ENCODE data around the gene WFDC6.

WFDC6 gene

DNA sequence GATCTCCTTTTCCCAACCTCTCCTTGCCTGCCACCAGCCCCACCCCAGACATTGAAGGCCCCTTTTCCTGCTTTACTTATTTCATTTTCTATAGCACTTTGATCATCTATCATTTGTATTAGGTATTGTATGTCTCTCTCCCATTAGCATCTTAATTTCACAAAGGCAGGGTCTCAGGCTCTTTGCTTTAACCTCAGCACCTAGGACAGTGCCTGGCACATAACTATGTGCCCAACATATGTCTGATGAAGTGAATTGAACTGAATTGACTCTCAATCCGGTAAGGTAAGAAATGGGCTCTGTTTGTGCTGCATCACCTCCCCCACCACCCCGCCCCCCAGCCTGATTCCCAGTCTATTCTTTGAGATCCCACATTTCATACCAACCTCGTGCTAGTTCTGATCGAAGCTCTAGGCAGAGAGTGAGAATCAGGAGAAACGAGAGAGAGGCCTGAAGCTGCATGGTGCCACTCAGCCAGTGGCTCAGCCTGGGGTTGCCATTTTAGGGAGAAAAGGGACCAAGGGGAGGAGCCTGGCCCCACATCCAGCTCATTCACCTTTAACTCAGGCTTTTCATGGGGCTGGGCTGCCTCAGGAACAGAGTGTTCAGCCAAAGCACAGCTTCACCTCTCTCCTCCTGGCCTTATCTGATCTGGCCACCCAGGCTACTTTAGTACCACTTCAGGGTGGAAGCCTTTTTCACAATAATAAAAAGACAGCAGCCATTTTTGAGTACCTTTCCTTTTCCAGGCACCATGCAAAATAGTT lies 24.0 kb downstream of the WFDC6 start, which contains the start of gene SPINT3:
Gene SPINT3 (minus strand): TSS at position 476 of the 767 bp plus-strand sequence. CDS start 14 bp downstream, at position 462.
- Histone ChIP-seq H2BK120ac (ENCODE audit: low read depth, low read length) (no peak within 1 kb of the TSS), H3K4ac (ENCODE audit: low read depth, low read length) (no peak within 1 kb of the TSS), H2AK5ac (ENCODE audit: low read length) (no peak within 1 kb of the TSS), H3K79me1 (ENCODE audit: low read length) (no peaks in the 10 kb centered on the region), H3K36me3 (ENCODE audit: control insufficient read depth, insufficient read depth, low read length) (no peaks in the 10 kb centered on the region), H2BK5ac (ENCODE audit: low read length) (no peak within 1 kb of the TSS), H4K5ac (ENCODE audit: low read length) (no peak within 1 kb of the TSS), H3K18ac (ENCODE audit: low read length) (no peak within 1 kb of the TSS), H3K4me2 (ENCODE audit: low read length) (no peak within 1 kb of the TSS), H3K23ac (ENCODE audit: low read length) (no peak within 1 kb of the TSS), H3K27me3 (ENCODE audit: insufficient read depth, low read length, poor library complexity) (no peaks in the 10 kb centered on the region), H3K4me1 (ENCODE audit: control insufficient read depth, low read depth, low read length) (no peaks in the 10 kb centered on the region), H2BK15ac (replicated peaks; ENCODE audit: low read depth) (no peak within 1 kb of the TSS), H3K9ac (ENCODE audit: low read length) (no peak within 1 kb of the TSS), H3K56ac (ENCODE audit: low read length) (no peak within 1 kb of the TSS), H3K4me3 (ENCODE audit: low read length) (no peak within 1 kb of the TSS), H3K27ac (ENCODE audit: low read depth, low read length) (no peak within 1 kb of the TSS), H3K79me2 (ENCODE audit: control insufficient read depth, insufficient read depth, low read length) (no peaks in the 10 kb centered on the region), H4K8ac (ENCODE audit: low read depth, low read length) (no peak within 1 kb of the TSS)
- no peak for DNase-seq
- WGBS (ENCODE audit: extremely low coverage, insufficient coverage, low lambda C conversion rate) = no CpG with 5 or more reads among the region's 5 CpGs

GRCh38 chr20:45510242-45510862 lies 28.9 kb downstream of the WFDC6 start:
- no peaks in the 10 kb centered on the region for H3K27me3 ChIP-seq (ENCODE audit: insufficient read depth, low read length, poor library complexity)
- H3K23ac ChIP-seq (ENCODE audit: low read length) = no peak overlapping the region
- H2BK15ac ChIP-seq (replicated peaks; ENCODE audit: low read depth) = no peak overlapping the region
- H3K56ac ChIP-seq (ENCODE audit: low read length) = no peak overlapping the region
- H3K9ac ChIP-seq (ENCODE audit: low read length) = no peak overlapping the region
- H4K5ac ChIP-seq (ENCODE audit: low read length) = no peak overlapping the region
- H3K79me1 ChIP-seq (ENCODE audit: low read length) = no peaks in the 10 kb centered on the region
- no peak overlapping the region for H3K27ac ChIP-seq (ENCODE audit: low read depth, low read length)
- no peak overlapping the region for H4K8ac ChIP-seq (ENCODE audit: low read depth, low read length)
- H2AK5ac ChIP-seq (ENCODE audit: low read length) = no peak overlapping the region
- no peaks in the 10 kb centered on the region for H3K4me1 ChIP-seq (ENCODE audit: control insufficient read depth, low read depth, low read length)
- H3K4me2 ChIP-seq (ENCODE audit: low read length) = no peak overlapping the region
- no peak overlapping the region for H2BK5ac ChIP-seq (ENCODE audit: low read length)
- no peak for DNase-seq
- H2BK120ac ChIP-seq (ENCODE audit: low read depth, low read length) = no peak overlapping the region
- no peak overlapping the region for H3K4ac ChIP-seq (ENCODE audit: low read depth, low read length)
- H3K79me2 ChIP-seq (ENCODE audit: control insufficient read depth, insufficient read depth, low read length) = no peaks in the 10 kb centered on the region
- WGBS (ENCODE audit: extremely low coverage, insufficient coverage, low lambda C conversion rate) = no CpG with 5 or more reads among the region's 5 CpGs
- H3K4me3 ChIP-seq (ENCODE audit: low read length) = no peak overlapping the region
- no peak overlapping the region for H3K18ac ChIP-seq (ENCODE audit: low read length)
- H3K36me3 ChIP-seq (ENCODE audit: control insufficient read depth, insufficient read depth, low read length) = no peaks in the 10 kb centered on the region

DNA sequence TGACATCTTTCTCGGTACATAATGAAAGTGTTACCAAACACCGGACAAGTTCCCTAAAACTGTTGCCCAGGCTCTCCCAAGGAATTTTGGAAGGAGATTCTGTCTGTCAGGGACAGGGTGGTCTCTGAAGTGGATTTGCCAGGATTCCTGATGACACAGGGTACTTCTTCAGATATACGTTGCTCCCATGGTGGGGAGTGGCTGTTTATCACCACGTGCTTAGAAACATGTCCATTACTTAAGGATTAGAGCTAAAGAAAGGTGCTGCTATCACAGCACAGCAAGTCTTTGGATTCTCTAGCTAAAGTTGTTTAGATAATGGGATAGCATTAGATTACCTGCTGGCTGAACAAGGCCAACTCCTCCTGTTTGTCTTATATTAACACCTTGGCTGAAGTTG lies 30.2 kb downstream of the WFDC6 start:
- H3K9ac ChIP-seq (ENCODE audit: low read length) = no peak overlapping the region
- no peak overlapping the region for H2BK5ac ChIP-seq (ENCODE audit: low read length)
- H4K8ac ChIP-seq (ENCODE audit: low read depth, low read length) = no peak overlapping the region
- WGBS (ENCODE audit: extremely low coverage, insufficient coverage, low lambda C conversion rate) = no CpG with 5 or more reads among the region's 4 CpGs
- H3K4me1 ChIP-seq (ENCODE audit: control insufficient read depth, low read depth, low read length) = no peaks in the 10 kb centered on the region
- no peaks in the 10 kb centered on the region for H3K36me3 ChIP-seq (ENCODE audit: control insufficient read depth, insufficient read depth, low read length)
- no peak overlapping the region for H3K4ac ChIP-seq (ENCODE audit: low read depth, low read length)
- DNase-seq = peak; percentile 82
- H3K18ac ChIP-seq (ENCODE audit: low read length) = no peak overlapping the region
- no peak overlapping the region for H3K27ac ChIP-seq (ENCODE audit: low read depth, low read length)
- no peak overlapping the region for H2BK15ac ChIP-seq (replicated peaks; ENCODE audit: low read depth)
- H3K4me2 ChIP-seq (ENCODE audit: low read length) = no peak overlapping the region
- no peak overlapping the region for H4K5ac ChIP-seq (ENCODE audit: low read length)
- H3K4me3 ChIP-seq (ENCODE audit: low read length) = no peak overlapping the region
- no peak overlapping the region for H3K23ac ChIP-seq (ENCODE audit: low read length)
- H3K27me3 ChIP-seq (ENCODE audit: insufficient read depth, low read length, poor library complexity) = no peaks in the 10 kb centered on the region
- no peaks in the 10 kb centered on the region for H3K79me2 ChIP-seq (ENCODE audit: control insufficient read depth, insufficient read depth, low read length)
- H2AK5ac ChIP-seq (ENCODE audit: low read length) = no peak overlapping the region
- H2BK120ac ChIP-seq (ENCODE audit: low read depth, low read length) = no peak overlapping the region
- no peak overlapping the region for H3K56ac ChIP-seq (ENCODE audit: low read length)
- no peaks in the 10 kb centered on the region for H3K79me1 ChIP-seq (ENCODE audit: low read length)

DNA sequence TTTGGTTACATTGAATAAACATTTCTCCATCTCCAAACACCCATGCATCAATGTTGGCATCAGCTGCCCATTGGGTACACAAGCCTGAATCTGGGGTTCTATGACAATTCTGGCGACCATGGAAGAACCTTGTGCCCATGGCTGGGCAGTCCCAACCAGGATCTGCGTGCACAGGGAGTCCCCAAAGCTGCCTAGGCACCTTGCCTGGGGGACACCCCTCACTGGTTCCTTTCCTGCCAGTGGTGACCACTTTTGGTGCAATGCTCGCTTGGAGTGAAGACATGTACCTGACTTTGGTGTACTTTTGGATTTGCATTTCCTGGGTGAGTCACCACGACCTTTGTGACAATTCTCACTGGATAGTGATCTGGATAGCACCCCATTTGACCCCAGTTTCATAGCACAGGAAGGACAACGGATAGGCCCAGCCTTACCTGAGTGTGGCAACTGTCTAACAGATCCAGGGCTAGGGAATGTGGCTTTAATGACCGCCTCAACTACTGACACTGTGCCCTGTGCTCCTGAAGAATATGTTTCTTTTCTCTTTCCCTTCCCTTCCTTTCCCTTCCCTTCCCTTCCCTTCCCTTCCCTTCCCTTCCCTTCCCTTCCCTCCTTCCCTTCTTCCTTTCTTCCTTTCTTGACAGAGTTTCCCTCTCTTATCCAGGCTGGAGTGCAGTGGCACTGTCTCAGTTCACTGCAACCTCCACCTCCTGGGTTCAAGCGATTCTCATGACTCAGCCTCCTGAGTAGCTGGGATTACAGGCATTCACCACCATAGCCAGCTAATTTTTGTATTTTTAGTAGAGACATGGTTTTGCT lies 31.0 kb downstream of the WFDC6 start:
- Histone ChIP-seq H3K79me1 (ENCODE audit: low read length) (no peaks in the 10 kb centered on the region), H2BK120ac (ENCODE audit: low read depth, low read length) (no peak overlapping the region), H3K79me2 (ENCODE audit: control insufficient read depth, insufficient read depth, low read length) (no peaks in the 10 kb centered on the region), H4K8ac (ENCODE audit: low read depth, low read length) (no peak overlapping the region), H3K4me1 (ENCODE audit: control insufficient read depth, low read depth, low read length) (no peaks in the 10 kb centered on the region), H3K18ac (ENCODE audit: low read length) (no peak overlapping the region), H3K4me2 (ENCODE audit: low read length) (no peak overlapping the region), H3K27me3 (ENCODE audit: insufficient read depth, low read length, poor library complexity) (no peaks in the 10 kb centered on the region), H2AK5ac (ENCODE audit: low read length) (no peak overlapping the region), H3K4ac (ENCODE audit: low read depth, low read length) (no peak overlapping the region), H2BK5ac (ENCODE audit: low read length) (no peak overlapping the region), H3K23ac (ENCODE audit: low read length) (no peak overlapping the region), H3K56ac (ENCODE audit: low read length) (no peak overlapping the region), H3K9ac (ENCODE audit: low read length) (no peak overlapping the region), H2BK15ac (replicated peaks; ENCODE audit: low read depth) (no peak overlapping the region), H3K27ac (ENCODE audit: low read depth, low read length) (no peak overlapping the region), H3K4me3 (ENCODE audit: low read length) (no peak overlapping the region), H4K5ac (ENCODE audit: low read length) (no peak overlapping the region), H3K36me3 (ENCODE audit: control insufficient read depth, insufficient read depth, low read length) (no peaks in the 10 kb centered on the region)
- no CpG with 5 or more reads among the region's 7 CpGs for WGBS (ENCODE audit: extremely low coverage, insufficient coverage, low lambda C conversion rate)
- DNase-seq = no peak

GRCh38 chr20:45507011-45507820 lies 32.1 kb downstream of the WFDC6 start:
- Histone ChIP-seq H2AK5ac (ENCODE audit: low read length) (no peak overlapping the region), H3K18ac (ENCODE audit: low read length) (no peak overlapping the region), H3K4ac (ENCODE audit: low read depth, low read length) (no peak overlapping the region), H3K4me2 (ENCODE audit: low read length) (no peak overlapping the region), H3K4me1 (ENCODE audit: control insufficient read depth, low read depth, low read length) (no peaks in the 10 kb centered on the region), H3K36me3 (ENCODE audit: control insufficient read depth, insufficient read depth, low read length) (no peaks in the 10 kb centered on the region), H3K23ac (ENCODE audit: low read length) (no peak overlapping the region), H2BK15ac (replicated peaks; ENCODE audit: low read depth) (no peak overlapping the region), H2BK120ac (ENCODE audit: low read depth, low read length) (no peak overlapping the region), H3K4me3 (ENCODE audit: low read length) (no peak overlapping the region), H3K79me2 (ENCODE audit: control insufficient read depth, insufficient read depth, low read length) (no peaks in the 10 kb centered on the region), H3K27ac (ENCODE audit: low read depth, low read length) (no peak overlapping the region), H2BK5ac (ENCODE audit: low read length) (no peak overlapping the region), H3K9ac (ENCODE audit: low read length) (no peak overlapping the region), H3K56ac (ENCODE audit: low read length) (no peak overlapping the region), H3K27me3 (ENCODE audit: insufficient read depth, low read length, poor library complexity) (no peaks in the 10 kb centered on the region), H4K5ac (ENCODE audit: low read length) (no peak overlapping the region), H3K79me1 (ENCODE audit: low read length) (no peaks in the 10 kb centered on the region), H4K8ac (ENCODE audit: low read depth, low read length) (no peak overlapping the region)
- no peak for DNase-seq
- no CpG with 5 or more reads among the region's 5 CpGs for WGBS (ENCODE audit: extremely low coverage, insufficient coverage, low lambda C conversion rate)

All from mesendoderm (in vitro differentiated cells).